Panc1 (cell line): ENCODE results near the gene AUH. TPM values are rescaled to one million over a fixed set of nuclear protein-coding genes. Genes with fewer than 3 reads are reported as not detected.

Experiments used
- ATAC-seq: fragments of 200-7000 bp; cut with Tn5 transposase; 2 replicates; pipeline ENCODE4 v1.9.1; 2020; ENCODE audit warnings: mild to moderate bottlenecking, moderate library complexity
- BruUV-seq: library from RNA; stranded (reverse); fragments of 400-500 nt; replicated peaks from 2 replicates; lab custom pipeline; 2021; lab: Mats Ljungman, UMichigan
- CTCF ChIA-PET: fragments of 300-600 bp; sonication (Branson Sonifier 250); formaldehyde crosslinking; loops from one replicate; lab custom pipeline; 2022; ENCODE audit warnings: antibody characterized with exemption; lab: Charles Lee
- POLR2A ChIA-PET: fragments of 300-600 bp; sonication (Branson Sonifier 250); formaldehyde crosslinking; loops from one replicate; lab custom pipeline; 2022; ENCODE audit warnings: antibody characterized with exemption; lab: Charles Lee
- DNase-seq: peaks from one replicate; pipeline ENCODE4 v3.0.0-alpha.2; 2010; ENCODE audit warnings: low read depth, low spot score
- H3K27ac ChIP-seq: 2 replicates; pipeline ENCODE4 v1.5.1; 2011; ENCODE audit warnings: mild to moderate bottlenecking, low read length, inconsistent platforms
- H3K27me3 ChIP-seq: fragments of 200-500 bp; sonication (Bioruptor generic); 2 replicates; pipeline ENCODE4 v1.6.0; 2014; ENCODE audit warnings: low read length, inconsistent platforms; ENCODE audit not compliant: control insufficient read depth, insufficient read depth
- H3K36me3 ChIP-seq: fragments of 200-500 bp; sonication (Bioruptor generic); 2 replicates; pipeline ENCODE4 v1.5.1; 2014; ENCODE audit warnings: inconsistent platforms, mild to moderate bottlenecking, low read length, moderate library complexity; ENCODE audit not compliant: control insufficient read depth, insufficient read depth
- H3K4me1 ChIP-seq: 2 replicates; pipeline ENCODE4 v1.5.1; 2011; ENCODE audit warnings: inconsistent platforms, mild to moderate bottlenecking, low read length, moderate library complexity; ENCODE audit not compliant: control insufficient read depth, insufficient read depth
- H3K4me3 ChIP-seq, 2 experiments: 2 replicates each; pipeline ENCODE4 v1.5.1; 2011 to 2012; ENCODE audit warnings: low read depth in 2 of 2, low read length in 2 of 2, mild to moderate bottlenecking in 2 of 2, inconsistent platforms in 1 of 2, moderate library complexity in 1 of 2
- H3K9me3 ChIP-seq: fragments of 200-500 bp; sonication (Bioruptor generic); 2 replicates; pipeline ENCODE4 v1.5.1; 2014; ENCODE audit warnings: low read depth, mild to moderate bottlenecking, inconsistent platforms, low read length, moderate library complexity; ENCODE audit not compliant: control insufficient read depth, insufficient read depth
- POLR2AphosphoS5 ChIP-seq: IDR thresholded peaks from 2 replicates; pipeline ENCODE4 v1.6.1; 2012; ENCODE audit warnings: mild to moderate bottlenecking, low read depth, low read length, moderate library complexity
- SIN3A ChIP-seq: IDR thresholded peaks from 2 replicates; pipeline ENCODE4 v1.6.1; 2012; ENCODE audit warnings: low read depth, mild to moderate bottlenecking, low read length, moderate library complexity, borderline replicate concordance; ENCODE audit not compliant: insufficient read depth
- TCF7L2 ChIP-seq: IDR thresholded peaks from 2 replicates; pipeline ENCODE4 v1.6.1; 2011; ENCODE audit warnings: mild to moderate bottlenecking, low read depth, low read length, inconsistent platforms
- in situ Hi-C: cut with HindIII; loops from 2 replicates; pipeline ENCODE4 v1.10.0; 2016; ENCODE audit warnings: low sequenced_read_pairs, low pct_unique_long_range_greater_than_20kb
- intact Hi-C: fragments of 100-400 bp; cut with micrococcal nuclease; formaldehyde crosslinking; loops from one replicate; pipeline ENCODE4 v1.10.0; 2022; ENCODE audit not compliant: unreplicated experiment
- total RNA-seq: library from RNA; stranded (reverse); gene quantifications from one replicate; pipeline ENCODE4 v1.2.1, GENCODE V29; 2021; ENCODE audit not compliant: unreplicated experiment
- TF ChIP-seq, protein P1 (sequence below), 2 experiments: IDR thresholded peaks; 2 replicates each; pipeline ENCODE4 v1.6.1; 2011 to 2012; ENCODE audit warnings: low read depth in 2 of 2, control low read depth in 1 of 2, low read length in 1 of 2, mild to moderate bottlenecking in 1 of 2, moderate library complexity in 1 of 2; ENCODE audit not compliant: insufficient read depth in 1 of 2
- TF ChIP-seq, protein P2 (sequence below): fragments of 450-650 bp; IDR thresholded peaks from 2 replicates; pipeline ENCODE4 v1.5.1; 2017; ENCODE audit warnings: mild to moderate bottlenecking

AUH gene
- total RNA-seq, 1 experiment from 2014 or later = 7.7 TPM

DNA sequence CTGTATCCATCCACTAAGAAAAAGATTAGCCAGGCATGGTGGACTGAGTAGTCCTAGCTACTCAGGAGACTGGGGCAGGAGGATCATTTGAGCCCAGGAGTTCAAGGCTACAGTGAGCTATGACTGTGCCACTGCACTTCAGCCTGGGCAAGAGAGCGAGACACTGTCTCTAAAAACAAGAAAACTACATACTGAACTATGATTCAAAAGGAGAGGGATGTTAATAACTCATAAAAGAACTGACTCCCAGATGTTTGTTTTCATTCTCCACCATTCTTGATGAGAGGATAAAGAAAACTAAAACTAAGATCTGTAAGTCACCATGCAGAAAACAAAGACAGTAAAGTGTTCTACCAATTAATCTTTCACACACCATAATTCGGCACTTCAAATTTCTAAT is 53.5 kb downstream of the AUH start:
- in situ Hi-C loops (no loop called here), intact Hi-C loops (no loop called here)
- Histone ChIP-seq H3K4me3 (no peak overlapping the region), H3K36me3 (no peaks in the 10 kb centered on the region), H3K4me1 (no peaks in the 10 kb centered on the region), H3K27me3 (no peaks in the 10 kb centered on the region), H3K27ac (no peak overlapping the region), H3K9me3 (no peaks in the 10 kb centered on the region)
- no TSS peak for BruUV-seq
- TF ChIP-seq, protein P1, sequence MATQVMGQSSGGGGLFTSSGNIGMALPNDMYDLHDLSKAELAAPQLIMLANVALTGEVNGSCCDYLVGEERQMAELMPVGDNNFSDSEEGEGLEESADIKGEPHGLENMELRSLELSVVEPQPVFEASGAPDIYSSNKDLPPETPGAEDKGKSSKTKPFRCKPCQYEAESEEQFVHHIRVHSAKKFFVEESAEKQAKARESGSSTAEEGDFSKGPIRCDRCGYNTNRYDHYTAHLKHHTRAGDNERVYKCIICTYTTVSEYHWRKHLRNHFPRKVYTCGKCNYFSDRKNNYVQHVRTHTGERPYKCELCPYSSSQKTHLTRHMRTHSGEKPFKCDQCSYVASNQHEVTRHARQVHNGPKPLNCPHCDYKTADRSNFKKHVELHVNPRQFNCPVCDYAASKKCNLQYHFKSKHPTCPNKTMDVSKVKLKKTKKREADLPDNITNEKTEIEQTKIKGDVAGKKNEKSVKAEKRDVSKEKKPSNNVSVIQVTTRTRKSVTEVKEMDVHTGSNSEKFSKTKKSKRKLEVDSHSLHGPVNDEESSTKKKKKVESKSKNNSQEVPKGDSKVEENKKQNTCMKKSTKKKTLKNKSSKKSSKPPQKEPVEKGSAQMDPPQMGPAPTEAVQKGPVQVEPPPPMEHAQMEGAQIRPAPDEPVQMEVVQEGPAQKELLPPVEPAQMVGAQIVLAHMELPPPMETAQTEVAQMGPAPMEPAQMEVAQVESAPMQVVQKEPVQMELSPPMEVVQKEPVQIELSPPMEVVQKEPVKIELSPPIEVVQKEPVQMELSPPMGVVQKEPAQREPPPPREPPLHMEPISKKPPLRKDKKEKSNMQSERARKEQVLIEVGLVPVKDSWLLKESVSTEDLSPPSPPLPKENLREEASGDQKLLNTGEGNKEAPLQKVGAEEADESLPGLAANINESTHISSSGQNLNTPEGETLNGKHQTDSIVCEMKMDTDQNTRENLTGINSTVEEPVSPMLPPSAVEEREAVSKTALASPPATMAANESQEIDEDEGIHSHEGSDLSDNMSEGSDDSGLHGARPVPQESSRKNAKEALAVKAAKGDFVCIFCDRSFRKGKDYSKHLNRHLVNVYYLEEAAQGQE (IDR thresholded peaks at IDR 0.05; ENCODE audit: insufficient read depth in 1 of 2, low read depth in 2 of 2, low read length in 1 of 2) = no peak
- TF ChIP-seq SIN3A (no peak), POLR2AphosphoS5 (no peak), TCF7L2 (no peak)
- TF ChIP-seq, protein P2, sequence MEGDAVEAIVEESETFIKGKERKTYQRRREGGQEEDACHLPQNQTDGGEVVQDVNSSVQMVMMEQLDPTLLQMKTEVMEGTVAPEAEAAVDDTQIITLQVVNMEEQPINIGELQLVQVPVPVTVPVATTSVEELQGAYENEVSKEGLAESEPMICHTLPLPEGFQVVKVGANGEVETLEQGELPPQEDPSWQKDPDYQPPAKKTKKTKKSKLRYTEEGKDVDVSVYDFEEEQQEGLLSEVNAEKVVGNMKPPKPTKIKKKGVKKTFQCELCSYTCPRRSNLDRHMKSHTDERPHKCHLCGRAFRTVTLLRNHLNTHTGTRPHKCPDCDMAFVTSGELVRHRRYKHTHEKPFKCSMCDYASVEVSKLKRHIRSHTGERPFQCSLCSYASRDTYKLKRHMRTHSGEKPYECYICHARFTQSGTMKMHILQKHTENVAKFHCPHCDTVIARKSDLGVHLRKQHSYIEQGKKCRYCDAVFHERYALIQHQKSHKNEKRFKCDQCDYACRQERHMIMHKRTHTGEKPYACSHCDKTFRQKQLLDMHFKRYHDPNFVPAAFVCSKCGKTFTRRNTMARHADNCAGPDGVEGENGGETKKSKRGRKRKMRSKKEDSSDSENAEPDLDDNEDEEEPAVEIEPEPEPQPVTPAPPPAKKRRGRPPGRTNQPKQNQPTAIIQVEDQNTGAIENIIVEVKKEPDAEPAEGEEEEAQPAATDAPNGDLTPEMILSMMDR = no peak
- ATAC-seq (no peak), DNase-seq (no peak)
- ChIA-PET CTCF (no interaction called here), POLR2A (no interaction called here)

DNA sequence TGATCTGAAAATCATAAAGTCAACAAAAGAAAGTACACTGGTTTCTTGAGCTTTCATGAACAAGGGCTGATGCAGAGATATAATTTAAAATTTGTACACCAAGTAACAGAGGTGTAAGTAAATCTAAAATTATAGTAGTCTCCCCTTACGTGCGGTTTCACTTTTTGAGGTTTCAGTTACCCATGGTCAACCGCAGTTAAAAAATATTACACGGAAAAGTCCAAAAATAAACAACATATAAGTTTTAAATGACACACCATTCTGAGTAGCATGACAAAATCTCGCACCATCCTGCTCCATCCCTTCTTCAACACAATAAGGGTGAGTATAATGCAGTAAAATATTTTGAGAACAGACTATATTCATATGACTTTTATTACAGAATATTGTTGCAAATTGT is 54.4 kb downstream of the AUH start:
- no peak for TF ChIP-seq SIN3A
- TF ChIP-seq POLR2AphosphoS5 = no peak
- no peak for TF ChIP-seq TCF7L2
- TF ChIP-seq, protein P1 (IDR thresholded peaks at IDR 0.05; ENCODE audit: insufficient read depth in 1 of 2, low read depth in 2 of 2, low read length in 1 of 2) = no peak
- TF ChIP-seq, protein P2 = no peak
- Histone ChIP-seq H3K4me3 (no peak overlapping the region), H3K9me3 (no peaks in the 10 kb centered on the region), H3K4me1 (no peaks in the 10 kb centered on the region), H3K27ac (no peak overlapping the region), H3K27me3 (no peaks in the 10 kb centered on the region), H3K36me3 (no peaks in the 10 kb centered on the region)
- intact Hi-C loops (no loop called here), in situ Hi-C loops (no loop called here)
- no TSS peak for BruUV-seq
- no peak for DNase-seq
- ChIA-PET POLR2A (no interaction called here), CTCF (no interaction called here)
- ATAC-seq = no peak
